HEK293T (cell line): Measurements from ENCODE around the gene TEAD1.

Experiments used
- ARNT ChIP-seq: fragments of 450-650 bp; IDR thresholded peaks from 2 replicates; pipeline ENCODE4 v1.6.1; 2017; ENCODE audit warnings: mild to moderate bottlenecking
- BHLHE40 ChIP-seq: fragments of 450-650 bp; IDR thresholded peaks from 2 replicates; pipeline ENCODE4 v1.6.1; 2016; ENCODE audit warnings: mild to moderate bottlenecking, moderate library complexity, borderline replicate concordance
- ELF4 ChIP-seq: fragments of 450-650 bp; IDR thresholded peaks from 2 replicates; pipeline ENCODE4 v1.6.1; 2017; ENCODE audit warnings: antibody characterized with exemption
- FOXK2 ChIP-seq: fragments of 450-650 bp; IDR thresholded peaks from 2 replicates; pipeline ENCODE4 v1.6.1; 2016; ENCODE audit warnings: mild to moderate bottlenecking
- FOXM1 ChIP-seq: fragments of 450-650 bp; IDR thresholded peaks from 2 replicates; pipeline ENCODE4 v1.6.1; 2017; ENCODE audit warnings: mild to moderate bottlenecking, borderline replicate concordance
- LEF1 ChIP-seq: fragments of 450-650 bp; IDR thresholded peaks from 2 replicates; pipeline ENCODE4 v1.6.1; 2017; ENCODE audit warnings: mild to moderate bottlenecking, borderline replicate concordance
- NFRKB ChIP-seq: fragments of 450-650 bp; IDR thresholded peaks from 2 replicates; pipeline ENCODE4 v1.6.1; 2016; ENCODE audit warnings: mild to moderate bottlenecking, moderate library complexity
- PKNOX1 ChIP-seq: fragments of 450-650 bp; IDR thresholded peaks from 2 replicates; pipeline ENCODE4 v1.6.1; 2016
- ZNF384 ChIP-seq: fragments of 450-650 bp; IDR thresholded peaks from 2 replicates; pipeline ENCODE4 v1.6.1; 2016

- no peak for TF ChIP-seq ZNF384
- TF ChIP-seq BHLHE40, result no peak
- no peak for TF ChIP-seq ARNT
- TF ChIP-seq FOXM1, result no peak
- no peak for TF ChIP-seq NFRKB
- TF ChIP-seq PKNOX1, result no peak
- TF ChIP-seq LEF1, result no peak
- TF ChIP-seq FOXK2, result no peak
- no peak for TF ChIP-seq ELF4
These were observed 94.8 kb downstream of the TEAD1 start for GRCh38 chr11:12768726-12769673.
